CD4-positive, alpha-beta T cell treated with Interleukin-2 at 100 ng/mL for 4 hours (primary cell): Measurements from ENCODE around the gene POLA1.

Source experiments
- DNase-seq: peaks from one replicate; pipeline ENCODE4 v3.0.0-alpha.2; 2020; ENCODE audit warnings: low spot score

POLA1 gene

GRCh38 chrX:24877854-24878650 lies 184.3 kb downstream of the POLA1 start:
- DNase-seq, result no peak

GRCh38 chrX:24879679-24880078 lies 186.0 kb downstream of the POLA1 start:
- DNase-seq, result no peak

- DNase-seq, result no peak
Measured at GRCh38 chrX:24886916-24887315, 193.2 kb downstream of the POLA1 start.

GRCh38 chrX:24890677-24891076 lies 197.0 kb downstream of the POLA1 start:
- no peak for DNase-seq

- no peak for DNase-seq
Measured at GRCh38 chrX:24899391-24899790, 205.7 kb downstream of the POLA1 start.

- no peak for DNase-seq
Measured at GRCh38 chrX:24900234-24900633, 206.5 kb downstream of the POLA1 start.

- DNase-seq, result no peak
Measured at GRCh38 chrX:24902806-24903205, 209.1 kb downstream of the POLA1 start.

- no peak for DNase-seq
Measured at GRCh38 chrX:24918715-24919114, 225.0 kb downstream of the POLA1 start.

GRCh38 chrX:24920769-24921168 lies 227.1 kb downstream of the POLA1 start:
- DNase-seq, result no peak

GRCh38 chrX:24925430-24925829 lies 231.7 kb downstream of the POLA1 start:
- no peak for DNase-seq

GRCh38 chrX:24927372-24927771 lies 233.7 kb downstream of the POLA1 start:
- DNase-seq, result no peak

- no peak for DNase-seq
Measured at GRCh38 chrX:24928114-24928513, 234.4 kb downstream of the POLA1 start.

- no peak for DNase-seq
Measured at GRCh38 chrX:24934279-24934678, 240.6 kb downstream of the POLA1 start.

- no peak for DNase-seq
Measured at GRCh38 chrX:24945009-24945408, 251.3 kb downstream of the POLA1 start.

GRCh38 chrX:24946369-24946768 lies 252.7 kb downstream of the POLA1 start:
- no peak for DNase-seq

GRCh38 chrX:24954732-24955131 lies 261.0 kb downstream of the POLA1 start:
- DNase-seq, result no peak

- DNase-seq, result no peak
Measured at GRCh38 chrX:24955372-24955930, 261.7 kb downstream of the POLA1 start.

- DNase-seq, result no peak
Measured at GRCh38 chrX:24956828-24957227, 263.1 kb downstream of the POLA1 start.

- DNase-seq, result no peak
Measured at GRCh38 chrX:24961809-24962208, 268.1 kb downstream of the POLA1 start.

GRCh38 chrX:24963823-24964222 lies 270.1 kb downstream of the POLA1 start:
- DNase-seq, result no peak

GRCh38 chrX:24965372-24965771 lies 271.7 kb downstream of the POLA1 start:
- DNase-seq, result no peak

GRCh38 chrX:24969812-24970211 lies 276.1 kb downstream of the POLA1 start:
- DNase-seq, result no peak

GRCh38 chrX:24979081-24979480 lies 285.4 kb downstream of the POLA1 start:
- no peak for DNase-seq

GRCh38 chrX:24981030-24981429 lies 287.3 kb downstream of the POLA1 start:
- no peak for DNase-seq
